ENCODE results near the gene CFAP54.
"Not testable (repeated sequence)": the region's sequence is repeated elsewhere in the genome, so short reads cannot be mapped to it uniquely, and the experiment has no call there.

CFAP54 gene

DNA sequence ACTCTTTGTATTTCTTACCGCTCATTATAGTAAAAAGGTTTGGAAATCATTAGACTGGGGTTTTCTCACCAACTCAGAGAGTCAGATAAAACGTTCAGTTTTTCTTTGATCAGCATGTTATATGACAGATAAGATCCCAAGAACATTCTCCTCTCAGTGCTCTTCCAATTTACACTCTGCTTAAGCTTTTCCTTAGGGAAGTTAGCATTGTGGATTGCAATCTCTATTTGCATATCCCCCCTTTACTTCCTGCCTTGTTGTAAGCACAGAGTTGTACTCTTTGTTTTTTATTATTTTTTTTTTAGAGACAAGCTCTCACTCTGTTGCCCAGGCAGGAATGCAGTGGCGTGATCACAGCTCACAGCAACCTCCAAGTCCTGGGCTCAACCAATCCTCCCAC, 11.4 kb upstream of the CFAP54 start:
- no peak for DNase-seq (ENCODE audit: low spot score)

DNA sequence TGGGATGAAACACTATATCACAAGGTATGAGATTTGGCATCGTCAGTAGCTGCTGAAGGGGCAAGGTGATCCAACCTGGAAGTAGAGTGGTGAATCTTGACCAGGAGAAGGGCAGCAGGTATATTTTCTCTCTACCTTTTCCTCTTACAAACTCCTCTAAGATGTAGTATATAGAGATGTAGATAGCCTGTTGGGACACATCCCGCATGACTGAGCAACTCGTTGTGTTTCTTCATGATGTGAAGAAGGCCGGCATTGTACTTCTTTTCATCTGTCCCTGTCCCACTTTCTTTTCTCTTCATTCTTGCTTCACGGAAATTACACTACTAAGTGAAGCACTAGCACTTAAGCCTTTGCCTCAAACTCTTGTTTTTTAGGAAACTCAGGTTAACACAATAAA, 7.3 kb upstream of the CFAP54 start:
- DNase-seq (ENCODE audit: low spot score), result no peak

DNA sequence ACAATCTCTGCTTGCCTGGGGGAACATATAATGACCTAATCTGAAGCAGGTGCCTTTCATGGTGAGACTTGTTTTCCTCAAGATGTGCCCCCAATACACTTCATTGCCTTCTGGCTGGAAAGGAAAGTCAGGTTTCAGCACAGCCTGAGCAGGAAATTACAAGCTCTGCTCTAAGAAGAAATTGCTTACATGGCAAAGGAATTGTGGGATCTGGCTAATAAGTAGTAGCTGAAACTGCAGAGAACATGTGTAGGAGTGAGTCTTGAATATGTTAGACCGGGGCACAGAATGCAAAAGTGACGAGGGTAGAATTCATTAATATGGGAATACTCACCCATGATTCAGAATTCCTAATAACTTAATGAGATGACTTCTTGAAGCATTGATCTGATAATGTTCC, 6.3 kb upstream of the CFAP54 start:
- DNase-seq (ENCODE audit: low spot score), result no peak

DNA sequence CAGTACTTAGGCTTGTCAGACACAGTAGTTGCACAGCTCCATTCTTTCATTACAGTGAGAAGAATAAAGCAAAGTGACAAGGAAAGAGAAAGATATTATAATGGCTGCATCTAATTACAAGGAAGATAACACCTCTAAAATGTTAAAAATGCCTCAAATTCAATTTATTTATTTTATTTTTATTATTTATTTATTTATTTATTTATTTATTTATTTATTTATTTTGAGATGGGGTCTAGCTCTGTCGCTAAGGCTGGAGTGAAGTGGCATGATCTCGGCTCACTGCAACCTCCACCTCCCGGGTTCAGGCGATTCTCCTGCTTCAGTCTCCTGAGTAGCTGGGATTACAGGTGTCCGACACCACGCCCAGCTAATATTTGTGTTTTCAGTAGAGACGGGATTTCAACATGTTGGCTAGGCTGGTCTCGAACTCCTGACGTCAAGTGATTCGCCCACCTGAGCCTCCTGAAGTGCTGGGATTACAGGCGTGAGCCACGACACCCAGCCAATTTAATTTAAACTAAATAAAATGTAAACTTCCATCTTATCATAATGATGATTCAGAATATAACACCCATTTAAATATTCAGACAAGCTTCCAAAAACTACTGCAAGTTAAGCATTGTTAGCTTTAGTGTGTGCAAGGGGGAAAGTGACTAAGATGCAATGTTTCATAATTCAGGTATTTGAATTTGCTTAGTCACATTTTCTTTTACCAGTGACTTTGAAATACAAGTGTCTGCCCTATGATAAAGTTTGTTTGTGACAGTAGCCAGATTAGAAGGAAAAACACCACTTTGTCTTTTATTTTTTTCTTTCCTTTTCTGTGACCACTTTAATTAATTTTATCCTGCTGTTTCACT, 2.4 kb upstream of the CFAP54 start:
- peak; percentile 13 for DNase-seq (ENCODE audit: low spot score)

DNA sequence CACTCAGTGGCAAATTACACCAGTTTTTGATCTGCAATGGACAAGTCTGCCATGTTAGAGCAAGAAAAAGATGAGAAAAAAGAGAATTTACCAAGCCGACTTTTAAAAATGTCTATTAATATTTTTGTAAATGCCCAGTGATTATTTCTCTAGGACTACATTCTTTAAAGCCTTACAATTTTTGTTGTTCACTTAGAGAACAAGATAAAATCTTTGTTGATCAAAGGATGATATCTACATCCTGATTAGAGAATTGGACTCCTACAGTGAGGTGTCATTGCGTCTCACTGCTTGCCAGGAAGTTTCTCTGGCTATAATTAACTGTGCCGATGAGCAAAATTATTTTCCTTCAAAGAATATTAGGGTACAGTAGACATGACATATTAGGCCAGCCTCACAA, 1.7 kb upstream of the CFAP54 start:
- no peak for DNase-seq (ENCODE audit: low spot score)

DNA sequence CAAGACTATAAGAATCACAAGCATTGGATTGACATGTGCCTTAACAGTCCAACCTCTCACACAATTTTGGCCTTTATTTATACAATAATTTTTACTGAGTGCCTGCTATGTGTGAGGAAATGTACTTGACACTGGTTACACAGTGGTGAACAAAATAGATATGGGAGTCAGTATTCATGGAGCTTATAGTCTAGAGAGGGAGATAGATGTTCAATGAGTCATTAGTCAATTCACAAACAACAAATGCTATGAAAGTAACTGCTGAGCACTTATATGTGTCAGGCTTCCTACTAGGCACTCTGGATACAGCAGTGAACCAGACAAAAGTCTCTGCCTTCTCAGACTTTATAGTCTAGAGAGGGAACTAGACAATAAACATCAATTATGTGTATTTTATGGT, 3.7 kb downstream of the CFAP54 start:
- DNase-seq (ENCODE audit: low spot score), result no peak

DNA sequence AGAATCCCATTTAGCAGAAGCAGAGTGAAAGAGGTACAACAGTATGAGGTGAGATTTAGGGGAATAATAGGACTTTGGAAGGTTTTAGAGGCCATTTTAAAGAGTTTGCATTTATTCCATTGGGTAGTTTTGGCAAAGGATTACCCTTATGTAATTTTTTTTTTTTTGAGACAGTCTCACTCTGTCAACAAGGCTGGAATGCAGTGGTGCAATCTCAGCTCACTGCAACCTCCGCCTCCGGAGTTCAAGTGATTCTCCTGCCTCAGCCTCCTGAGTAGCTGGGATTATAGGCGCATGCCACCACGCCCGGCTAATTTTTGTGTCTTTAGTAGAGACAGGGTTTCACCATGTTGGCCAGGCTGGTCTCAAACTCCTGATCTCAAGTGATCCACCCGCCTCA, 4.8 kb downstream of the CFAP54 start:
- not testable (repeated sequence) for DNase-seq (ENCODE audit: low spot score)

DNA sequence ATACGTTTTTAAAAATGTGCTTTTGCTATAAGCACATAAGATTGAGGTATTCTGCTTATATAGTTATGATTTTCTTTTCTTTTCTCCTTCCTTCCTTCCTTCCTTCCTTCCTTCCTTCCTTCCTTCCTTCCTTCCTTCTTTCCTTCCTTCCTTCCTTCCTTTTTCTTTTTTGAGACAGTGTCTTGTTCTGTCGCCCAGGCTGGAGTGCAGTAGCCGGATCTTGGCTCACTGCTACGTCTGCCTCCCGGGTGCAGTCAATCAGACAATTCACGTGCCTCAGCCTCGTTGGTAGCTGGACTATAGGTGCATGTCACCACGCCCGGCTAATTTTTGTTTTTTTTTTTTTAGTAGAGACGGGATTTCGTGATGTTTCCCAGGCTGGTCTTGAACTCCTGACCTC, 5.8 kb downstream of the CFAP54 start:
- no peak for DNase-seq (ENCODE audit: low spot score)

DNA sequence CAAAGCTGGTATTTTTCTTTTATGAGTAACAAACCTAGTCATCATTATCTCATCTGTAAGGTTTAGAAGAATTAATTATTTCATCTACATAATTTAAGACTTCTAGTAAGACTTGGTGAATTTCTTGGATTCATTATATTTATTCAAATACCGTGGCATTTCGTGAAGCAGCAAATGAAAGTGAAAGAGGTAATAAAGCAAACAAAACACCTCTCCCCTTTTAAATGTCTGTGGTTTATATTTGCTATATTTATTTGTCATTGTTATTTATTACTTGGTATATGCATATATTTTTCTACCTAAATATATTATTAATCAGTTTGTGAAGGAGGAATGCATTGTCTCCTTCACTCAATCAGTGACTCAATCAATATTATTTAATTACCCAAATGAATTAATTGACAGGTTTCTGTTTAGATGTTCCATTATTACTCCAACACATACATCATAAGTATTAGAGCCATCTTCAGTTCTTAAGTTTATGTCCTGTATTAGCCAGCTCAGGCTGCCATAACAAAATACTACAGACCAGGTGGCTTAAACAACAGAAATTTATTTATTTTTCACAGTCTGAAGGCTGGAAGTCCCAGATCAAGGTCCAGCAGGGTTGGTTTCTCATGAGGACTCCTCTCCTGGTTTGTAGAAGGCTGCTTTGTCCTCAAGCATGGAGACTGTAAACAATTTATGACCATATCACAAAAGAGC, 6.6 kb downstream of the CFAP54 start:
- peak; percentile 64 for DNase-seq (ENCODE audit: low spot score)

DNA sequence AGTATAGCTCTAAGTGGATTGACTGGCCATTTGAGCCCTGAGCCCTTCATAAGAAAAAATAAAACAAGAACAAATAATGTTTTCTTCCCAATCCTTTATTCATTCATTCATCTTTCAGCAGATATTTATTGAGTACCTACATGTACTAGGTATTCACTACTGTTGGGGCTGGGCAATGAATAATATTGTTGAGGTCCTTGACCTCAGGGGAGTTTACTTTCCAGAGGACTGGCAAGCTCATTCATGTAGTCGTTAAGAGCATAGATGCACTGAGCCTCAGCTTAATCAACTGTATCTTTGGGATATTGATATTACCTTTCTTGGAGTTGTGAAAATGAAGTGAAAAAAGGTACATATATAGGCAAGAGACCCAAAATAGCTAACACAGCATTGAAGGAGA, 7.6 kb downstream of the CFAP54 start:
- DNase-seq (ENCODE audit: low spot score), result no peak

DNA sequence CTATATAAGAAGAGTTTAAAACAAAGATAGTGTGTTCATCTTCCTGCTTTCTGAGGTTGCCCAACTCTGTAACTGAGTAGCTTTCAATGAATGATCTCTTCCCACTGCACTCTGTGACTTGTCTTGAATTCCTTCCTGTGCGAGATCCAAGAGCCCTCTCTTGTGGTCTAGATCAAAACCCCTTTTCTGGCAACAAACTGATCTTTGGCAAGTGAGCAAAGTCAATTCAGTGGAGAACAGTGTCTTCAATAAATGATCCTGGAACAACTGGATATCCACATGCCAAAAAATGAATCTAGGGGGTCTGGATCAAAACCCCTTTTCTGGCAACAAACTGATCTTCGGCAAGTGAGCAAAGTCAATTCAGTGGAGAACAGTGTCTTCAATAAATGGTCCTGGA, 8.5 kb downstream of the CFAP54 start:
- DNase-seq (ENCODE audit: low spot score), result no peak

DNA sequence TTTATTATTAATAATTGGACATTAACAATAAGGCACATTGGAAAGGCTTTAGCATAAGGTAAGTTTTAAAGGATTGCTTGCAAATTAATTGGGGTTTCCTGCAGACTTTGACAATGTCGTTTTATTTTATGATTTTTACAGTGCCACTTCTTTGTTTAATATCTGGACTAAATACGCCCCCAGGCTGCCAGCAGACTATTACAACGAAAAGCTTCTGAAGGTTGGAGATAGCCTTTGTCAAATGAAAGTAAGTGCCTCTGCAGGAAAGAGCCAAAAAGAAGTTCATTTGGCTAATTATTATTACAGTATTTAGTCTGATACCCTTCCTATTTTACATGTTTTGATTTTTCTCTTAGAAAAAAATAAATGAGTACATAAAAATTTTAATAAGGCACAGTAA, 11.3 kb downstream of the CFAP54 start:
- DNase-seq (ENCODE audit: low spot score), result peak; percentile 19

DNA sequence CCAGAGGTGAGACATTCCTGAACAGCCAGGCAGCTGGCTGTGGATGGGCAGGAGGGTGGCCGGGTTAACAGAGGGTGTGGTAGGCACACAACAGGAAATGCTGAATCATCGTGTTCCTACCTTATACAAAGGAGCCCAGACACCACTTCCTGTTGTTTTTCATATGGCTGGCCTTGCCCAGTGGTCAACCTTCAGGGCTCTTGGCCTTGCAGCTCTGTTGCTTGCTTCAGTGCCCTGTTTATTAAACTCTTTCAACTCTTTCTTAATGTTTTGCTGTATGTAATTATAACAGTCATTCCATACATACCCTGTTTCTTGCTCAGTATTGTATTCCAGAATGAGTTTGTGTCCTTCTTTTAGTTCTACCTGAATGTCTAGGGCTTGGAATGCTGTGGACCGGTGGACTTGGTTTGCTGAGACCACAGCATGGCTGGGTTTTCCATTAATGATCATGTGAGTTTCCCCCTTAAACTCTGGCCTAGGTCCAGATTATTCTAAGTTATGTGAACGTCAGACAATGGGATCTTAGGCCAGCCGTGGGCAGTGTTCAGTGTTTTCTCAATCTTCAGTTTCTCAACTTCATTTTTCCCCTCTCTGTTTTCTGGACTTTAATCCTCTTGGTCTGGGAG, 11.9 kb downstream of the CFAP54 start:
- DNase-seq (ENCODE audit: low spot score), result peak; percentile 71

DNA sequence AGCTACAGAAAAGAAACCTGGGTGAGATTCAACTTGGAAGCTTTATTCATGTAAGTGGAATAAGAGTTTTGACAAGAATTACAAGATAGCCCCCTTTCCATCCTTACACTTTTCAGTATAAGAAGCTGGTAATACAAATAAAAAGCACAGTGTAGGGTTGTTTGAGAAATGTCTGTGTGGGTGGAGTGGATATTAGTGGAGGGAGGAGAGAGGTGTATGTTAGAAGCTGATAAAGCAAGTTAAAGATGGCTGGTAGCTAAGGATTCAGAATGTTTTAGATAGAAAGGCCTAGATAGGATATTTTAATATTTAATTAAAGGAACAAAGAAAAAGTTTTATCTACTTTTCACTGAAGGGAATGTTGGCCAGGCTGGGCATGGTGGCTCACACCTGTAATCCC, 12.5 kb downstream of the CFAP54 start:
- no peak for DNase-seq (ENCODE audit: low spot score)

DNA sequence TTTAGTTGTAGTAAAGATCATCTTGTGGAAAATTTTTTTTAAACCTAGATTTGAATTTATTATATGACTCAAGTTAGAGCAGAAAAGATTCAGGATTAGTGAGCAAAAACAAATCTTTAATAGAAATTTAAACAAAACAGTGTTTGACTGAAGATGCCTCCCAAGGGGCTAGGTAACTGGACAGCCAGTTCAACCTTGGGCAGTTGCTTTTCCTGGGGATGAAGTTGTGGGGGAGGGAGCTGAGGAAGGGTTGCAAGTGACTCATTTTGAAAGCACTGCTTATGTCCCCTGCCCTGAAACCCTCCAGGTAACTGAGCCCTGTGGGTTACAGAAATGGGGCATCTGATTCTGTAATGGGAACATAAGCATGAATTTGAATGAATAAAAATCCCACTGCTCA, 13.1 kb downstream of the CFAP54 start:
- DNase-seq (ENCODE audit: low spot score), result peak; percentile 26

DNA sequence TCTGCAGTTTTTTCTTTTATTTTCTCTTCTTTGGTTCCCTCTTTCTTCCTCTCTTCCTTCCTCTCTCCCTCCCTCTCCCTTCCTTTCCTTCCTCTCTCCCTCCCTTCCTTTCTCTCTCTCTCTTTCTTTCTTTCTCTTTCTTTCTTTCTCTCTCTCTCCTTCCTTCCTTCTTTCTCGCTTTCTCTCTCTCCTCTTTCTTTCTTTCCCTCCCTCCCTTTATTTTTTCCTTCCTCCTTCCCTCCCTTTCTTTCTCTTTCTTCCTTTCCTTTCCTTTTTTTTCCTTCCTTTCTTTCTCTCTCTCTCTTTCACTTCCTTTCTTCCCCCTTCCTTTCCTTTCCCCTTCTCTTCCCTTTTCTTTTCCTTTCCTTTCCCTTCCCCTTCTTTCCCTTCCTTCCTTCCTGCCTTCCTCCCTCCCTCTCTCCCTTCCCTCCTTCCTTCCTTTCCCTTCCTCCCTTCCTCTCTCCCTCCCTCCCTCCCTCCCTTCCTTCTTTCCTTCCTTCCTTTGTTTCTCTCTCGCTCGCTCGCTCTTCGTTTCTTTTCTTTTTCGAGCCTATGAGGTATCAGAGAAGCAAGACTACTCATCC, 13.7 kb downstream of the CFAP54 start:
- no peak for DNase-seq (ENCODE audit: low spot score)

DNA sequence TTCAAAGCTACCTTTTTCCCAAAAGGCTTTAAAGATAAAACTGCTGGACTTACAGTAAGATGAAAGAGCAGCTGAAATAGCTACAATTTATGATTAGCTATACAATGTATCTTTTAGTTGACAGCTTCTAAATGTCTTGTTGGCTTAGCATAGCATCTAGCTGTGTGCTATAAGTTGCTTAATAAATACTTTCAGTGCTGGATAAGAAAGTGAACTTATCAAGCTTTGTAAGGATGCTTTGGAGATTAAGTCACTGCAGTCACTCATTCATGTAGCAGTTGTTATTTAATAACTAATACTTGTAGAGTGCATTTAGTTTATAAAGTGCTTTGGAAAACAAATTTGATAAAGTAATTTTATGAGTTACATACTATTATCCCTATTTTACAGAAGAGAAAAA, 14.6 kb downstream of the CFAP54 start:
- no peak for DNase-seq (ENCODE audit: low spot score)

DNA sequence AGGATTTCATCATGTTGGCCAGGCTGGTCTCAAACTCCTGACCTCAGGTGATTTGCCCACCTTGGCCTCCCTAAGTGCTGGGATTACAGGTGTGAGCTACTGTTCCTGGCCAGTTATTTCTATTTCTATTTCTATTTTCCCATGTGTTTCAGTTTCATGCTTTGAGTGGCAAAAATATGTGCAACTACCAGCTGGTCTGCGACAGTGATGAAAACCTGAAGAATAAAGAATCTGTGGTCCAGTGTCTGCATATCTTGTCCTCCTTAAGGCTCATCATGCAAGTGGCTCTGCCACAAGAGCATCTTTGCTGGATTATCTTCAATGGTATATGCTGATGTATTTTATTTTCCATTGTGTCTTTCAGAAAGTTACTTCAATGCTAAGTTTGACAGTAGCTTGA, 17.4 kb downstream of the CFAP54 start:
- DNase-seq (ENCODE audit: low spot score), result no peak

DNA sequence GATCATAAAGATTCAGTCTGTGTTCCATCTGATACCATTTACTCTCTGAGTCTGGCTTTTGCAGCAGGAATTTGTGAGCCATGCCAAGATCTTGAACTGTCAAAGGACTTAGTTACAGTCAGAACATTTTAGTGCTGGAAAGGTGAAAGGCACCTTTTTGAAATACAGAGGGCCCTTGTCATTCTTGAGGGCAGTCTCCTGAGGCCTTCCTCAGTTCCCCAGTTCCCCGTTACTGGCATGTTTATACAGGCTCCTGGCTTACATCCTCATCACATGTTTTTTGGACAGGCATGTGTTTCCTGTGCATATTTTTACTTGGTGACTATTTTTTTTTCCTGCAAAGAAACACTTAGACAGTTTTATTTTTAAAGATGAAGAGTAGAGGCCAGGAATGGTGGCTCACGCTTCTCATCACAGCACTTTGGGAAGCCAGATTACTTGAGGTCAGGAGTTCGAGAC, 21.0 kb downstream of the CFAP54 start:
- DNase-seq (ENCODE audit: low spot score), result no peak

DNA sequence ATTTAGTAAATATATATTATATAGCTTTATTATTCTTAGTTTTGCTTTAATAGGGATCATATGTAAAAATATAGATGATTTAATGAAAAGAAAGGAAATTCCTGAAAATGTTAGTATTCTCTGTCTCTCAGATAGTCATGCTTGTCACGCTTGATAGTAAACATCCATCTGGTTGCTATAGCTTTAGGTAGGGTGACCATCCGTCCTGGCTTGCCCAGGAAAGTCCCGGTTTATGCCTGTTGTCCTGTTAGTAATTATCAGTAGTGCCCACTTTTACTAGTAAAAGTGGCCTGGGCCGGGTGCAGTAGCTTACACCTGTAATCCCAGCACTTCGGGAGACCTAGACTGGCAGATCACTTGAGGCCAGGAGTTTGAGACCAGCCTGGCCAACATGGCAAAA, 23.8 kb downstream of the CFAP54 start:
- no peak for DNase-seq (ENCODE audit: low spot score)

DNA sequence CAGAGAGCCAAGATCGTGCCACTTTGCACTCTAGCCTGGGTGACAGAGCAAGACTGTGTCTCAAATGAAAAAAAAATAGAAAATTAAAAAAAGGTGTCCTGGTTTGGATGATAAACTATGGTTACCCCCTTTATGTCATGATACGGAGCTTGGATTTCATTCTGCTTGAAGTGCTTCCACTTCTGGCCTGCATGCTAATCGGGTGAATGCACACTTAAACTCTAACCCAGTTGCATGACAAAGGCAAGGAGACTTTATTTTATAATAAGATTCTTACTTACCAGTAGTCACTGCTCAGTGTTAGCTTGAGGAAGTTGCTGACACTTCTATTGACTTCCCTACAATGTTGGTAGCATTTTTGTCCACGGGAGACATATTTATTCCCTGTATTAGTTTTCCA, 24.3 kb downstream of the CFAP54 start:
- no peak for DNase-seq (ENCODE audit: low spot score)

DNA sequence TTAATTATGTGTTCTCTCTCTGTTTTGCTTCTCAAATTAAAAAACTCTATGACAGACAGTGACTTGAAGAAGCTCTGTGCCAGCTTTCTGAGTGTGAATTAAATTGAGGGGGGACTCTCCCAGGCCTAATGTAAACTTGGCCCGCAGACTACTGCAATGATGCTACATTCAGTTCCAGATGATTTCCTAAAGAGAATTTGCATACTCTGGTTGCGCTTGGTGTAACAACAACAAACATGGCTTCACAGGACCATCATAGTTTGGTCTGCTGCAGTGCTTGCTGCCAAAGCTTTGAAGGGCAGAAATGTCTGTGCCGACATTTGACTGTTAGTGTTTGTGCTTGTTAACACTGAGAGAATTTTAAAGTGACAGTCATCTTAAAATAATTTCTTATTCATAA, 25.0 kb downstream of the CFAP54 start:
- no peak for DNase-seq (ENCODE audit: low spot score)

All from CD4-positive, alpha-beta T cell treated with Interleukin-15 for 4 hours (primary cell).